Adipocyte (in vitro differentiated cells): Measurements from ENCODE around the gene RNF186.
A peak's percentile ranks its signal among the peaks of the same experiment; 100 is the strongest.
"Not testable (repeated sequence)": the region's sequence is repeated elsewhere in the genome, so short reads cannot be mapped to it uniquely, and the experiment has no call there.

ENCODE experiments used
- DNase-seq: peaks from one replicate; pipeline ENCODE4 v3.0.0-alpha.2; 2015; ENCODE audit warnings: low read depth
- H3K27me3 ChIP-seq: replicated peaks from 2 replicates; pipeline ENCODE4 v1.7.0; 2013; ENCODE audit warnings: mild to moderate bottlenecking, low read length, moderate library complexity; ENCODE audit not compliant: control insufficient read depth, insufficient read depth
- H3K36me3 ChIP-seq: 2 replicates; pipeline ENCODE4 v1.7.0; 2013; ENCODE audit warnings: low read length, mild to moderate bottlenecking, moderate library complexity; ENCODE audit not compliant: control insufficient read depth, insufficient read depth, severe bottlenecking
- H3K4me1 ChIP-seq: 2 replicates; pipeline ENCODE4 v1.7.0; 2013; ENCODE audit warnings: mild to moderate bottlenecking, low read length, moderate library complexity; ENCODE audit not compliant: control insufficient read depth, insufficient read depth
- H3K4me3 ChIP-seq: 2 replicates; pipeline ENCODE4 v1.7.0; 2013; ENCODE audit warnings: mild to moderate bottlenecking, low read length, moderate library complexity
- H3K9ac ChIP-seq: 2 replicates; pipeline ENCODE4 v1.7.0; 2013; ENCODE audit warnings: mild to moderate bottlenecking, low read length, moderate library complexity
- H3K9me3 ChIP-seq: 2 replicates; pipeline ENCODE4 v1.7.0; 2013; ENCODE audit warnings: mild to moderate bottlenecking, low read length, moderate library complexity; ENCODE audit not compliant: control insufficient read depth

Gene RNF186

DNA sequence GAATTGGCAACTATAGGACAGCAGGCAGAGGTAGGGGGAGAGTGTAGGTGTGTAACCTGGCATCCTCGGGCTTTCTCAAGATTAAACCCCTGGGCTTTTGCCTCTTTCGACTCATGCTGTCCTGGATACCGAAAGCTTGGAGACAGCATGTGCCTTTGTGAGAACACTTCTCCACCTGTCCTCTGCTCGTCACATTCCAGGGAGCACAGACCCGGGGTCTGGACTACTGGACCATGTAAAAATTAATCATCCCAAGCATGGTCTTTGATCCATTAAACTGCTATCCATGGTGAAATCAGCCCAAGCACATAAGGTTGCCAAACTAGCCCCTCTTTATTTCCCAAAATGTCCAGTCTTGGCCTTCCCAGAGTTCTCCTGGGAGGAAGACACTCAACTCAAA is 9.0 kb upstream of the RNF186 start:
- Histone ChIP-seq H3K9ac (no peak overlapping the region), H3K36me3 (no peaks in the 10 kb centered on the region), H3K9me3 (no peaks in the 10 kb centered on the region), H3K27me3 (peaks cover 3% of the 10 kb centered on the region), H3K4me1 (peaks cover 7% of the 10 kb centered on the region), H3K4me3 (no peak overlapping the region)
- no peak for DNase-seq

DNA sequence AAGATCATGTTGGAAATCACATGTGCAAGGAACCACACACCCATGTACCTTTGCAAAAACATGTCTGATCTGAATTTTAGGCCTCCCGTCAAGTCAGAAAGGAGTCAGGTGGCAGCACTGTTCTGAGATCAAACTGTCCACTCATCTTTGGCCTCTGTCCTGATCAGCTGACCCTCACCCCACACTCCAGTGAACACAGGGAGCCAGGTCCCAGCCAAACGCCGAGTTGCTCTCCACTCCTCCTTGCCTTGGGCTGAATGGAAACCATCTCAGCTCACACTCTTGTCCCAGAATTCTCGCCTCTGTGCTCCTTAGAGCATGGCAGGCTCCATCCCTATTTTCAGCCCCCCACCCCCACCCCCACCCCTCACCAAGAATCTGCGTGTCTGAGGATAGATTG is 4.6 kb upstream of the RNF186 start:
- Histone ChIP-seq H3K4me1 (peaks cover 26% of the 10 kb centered on the region), H3K27me3 (peaks cover 3% of the 10 kb centered on the region), H3K9ac (no peak overlapping the region), H3K4me3 (no peak overlapping the region), H3K36me3 (no peaks in the 10 kb centered on the region), H3K9me3 (no peaks in the 10 kb centered on the region)
- DNase-seq = no peak

DNA sequence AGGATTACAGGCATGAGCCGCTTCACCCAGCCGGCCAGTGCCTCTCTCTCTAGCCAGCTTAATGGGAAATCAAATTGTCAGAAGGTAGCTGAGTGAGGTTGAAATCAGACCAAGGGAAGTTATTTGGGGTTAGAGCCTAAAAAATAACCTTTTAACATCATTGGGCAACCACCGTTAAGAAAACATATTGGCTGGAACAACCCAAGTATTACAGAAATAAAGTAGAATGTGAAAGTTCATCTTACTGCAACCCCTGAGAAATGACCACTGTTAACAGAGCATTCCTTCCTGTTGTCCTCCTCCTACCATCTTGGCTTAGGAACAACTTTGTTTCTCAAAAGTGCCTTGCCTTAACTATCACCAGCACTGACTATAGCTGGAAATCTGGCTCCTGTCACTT is 3.2 kb upstream of the RNF186 start:
- Histone ChIP-seq H3K4me1 (peaks cover 26% of the 10 kb centered on the region), H3K9me3 (no peaks in the 10 kb centered on the region), H3K27me3 (peaks cover 3% of the 10 kb centered on the region), H3K9ac (peak overlapping the region; percentile 55), H3K4me3 (no peak overlapping the region), H3K36me3 (no peaks in the 10 kb centered on the region)
- DNase-seq = no peak

DNA sequence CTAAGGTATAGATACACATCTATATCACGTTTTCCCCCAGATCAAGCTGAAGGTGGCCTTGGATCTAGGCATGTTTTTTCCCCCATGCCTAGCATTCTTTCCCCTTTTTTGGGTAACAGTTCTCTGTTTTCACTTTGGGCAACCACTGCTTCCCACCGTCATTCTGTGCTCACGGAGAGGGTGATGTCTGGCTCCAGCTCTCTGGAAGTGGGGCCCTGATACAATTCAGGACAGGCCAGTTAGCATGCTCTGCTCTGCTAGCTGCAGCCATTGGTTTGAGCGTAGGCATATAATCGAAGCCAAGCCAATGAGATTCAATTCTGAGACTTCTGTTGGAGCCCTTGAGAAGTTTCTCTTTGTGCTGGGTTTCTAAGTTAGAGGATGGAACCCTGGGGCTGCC is 2.1 kb upstream of the RNF186 start:
- Histone ChIP-seq H3K4me3 (no peak overlapping the region), H3K9ac (no peak overlapping the region), H3K36me3 (no peaks in the 10 kb centered on the region), H3K9me3 (no peaks in the 10 kb centered on the region), H3K4me1 (peaks cover 30% of the 10 kb centered on the region), H3K27me3 (no peaks in the 10 kb centered on the region)
- DNase-seq = no peak

DNA sequence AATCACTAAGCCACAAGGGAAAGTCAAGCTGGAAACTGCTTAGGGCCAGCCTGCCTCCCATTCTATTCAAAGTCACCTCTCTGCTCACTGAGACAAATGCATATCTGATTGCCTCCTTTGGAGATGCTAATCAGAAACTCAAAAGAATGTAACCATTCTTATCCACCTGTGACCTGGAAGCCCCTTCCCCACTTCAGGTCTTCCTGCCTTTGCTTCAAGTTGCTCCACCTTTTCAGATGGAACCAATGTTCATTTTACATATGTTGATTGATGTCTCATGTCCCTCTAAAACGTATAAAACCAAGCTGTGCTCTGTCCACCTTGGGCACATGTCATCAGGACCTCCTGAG is 1.6 kb upstream of the RNF186 start:
- not testable (repeated sequence) for H3K36me3 ChIP-seq, DNase-seq, H3K27me3 ChIP-seq, H3K9ac ChIP-seq, H3K4me3 ChIP-seq, H3K9me3 ChIP-seq
- H3K4me1 ChIP-seq = peaks cover 30% of the 10 kb centered on the region

DNA sequence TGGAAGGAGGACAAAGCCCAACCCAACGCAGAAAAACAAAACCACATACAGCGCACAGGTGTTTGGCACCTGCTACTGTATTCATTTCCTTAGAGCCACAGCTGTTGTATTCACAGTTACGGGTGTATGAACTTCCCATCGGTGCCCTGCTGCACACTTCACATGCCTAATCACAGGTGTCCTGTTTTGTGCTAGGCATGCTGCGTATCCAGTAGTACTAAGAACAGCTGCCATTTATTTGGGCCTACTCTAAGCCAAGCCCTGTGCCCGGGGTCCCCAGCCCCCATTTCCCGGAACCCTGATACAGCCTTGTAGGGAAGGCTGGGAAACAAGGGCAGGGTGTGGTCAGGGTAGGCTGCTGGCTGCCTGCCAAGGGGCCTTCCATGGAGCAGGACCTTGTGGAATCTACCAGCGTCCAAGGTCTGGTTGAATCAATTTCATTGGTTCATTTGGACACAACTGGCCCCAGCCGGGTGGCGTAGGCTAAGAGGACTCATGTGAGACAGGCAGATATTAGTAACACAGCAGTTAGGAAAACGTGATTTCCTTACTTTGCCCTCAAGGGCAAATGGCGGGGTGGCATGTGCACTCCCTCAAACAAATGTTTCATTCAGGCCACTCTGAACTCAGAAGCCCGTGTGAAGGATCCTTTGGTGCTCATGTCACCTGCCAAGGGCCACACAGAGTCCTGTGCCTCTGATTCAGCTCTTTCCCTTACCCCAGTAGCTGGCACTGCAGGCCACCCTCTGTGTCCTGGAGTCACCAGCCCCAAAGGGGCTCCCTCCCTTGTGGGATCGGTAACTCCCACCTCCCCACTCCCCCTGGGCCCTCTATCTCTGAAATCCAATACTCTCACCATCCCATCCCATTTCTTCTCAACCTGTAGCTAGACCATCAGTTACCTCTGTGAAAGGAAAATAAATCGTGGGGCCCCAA is 986 bp upstream of the RNF186 start:
- H3K4me1 ChIP-seq = peaks cover 30% of the 10 kb centered on the region
- no peak overlapping the region for H3K4me3 ChIP-seq
- no peaks in the 10 kb centered on the region for H3K36me3 ChIP-seq
- no peaks in the 10 kb centered on the region for H3K9me3 ChIP-seq
- H3K27me3 ChIP-seq = no peaks in the 10 kb centered on the region
- H3K9ac ChIP-seq = no peak overlapping the region
- DNase-seq = no peak

DNA sequence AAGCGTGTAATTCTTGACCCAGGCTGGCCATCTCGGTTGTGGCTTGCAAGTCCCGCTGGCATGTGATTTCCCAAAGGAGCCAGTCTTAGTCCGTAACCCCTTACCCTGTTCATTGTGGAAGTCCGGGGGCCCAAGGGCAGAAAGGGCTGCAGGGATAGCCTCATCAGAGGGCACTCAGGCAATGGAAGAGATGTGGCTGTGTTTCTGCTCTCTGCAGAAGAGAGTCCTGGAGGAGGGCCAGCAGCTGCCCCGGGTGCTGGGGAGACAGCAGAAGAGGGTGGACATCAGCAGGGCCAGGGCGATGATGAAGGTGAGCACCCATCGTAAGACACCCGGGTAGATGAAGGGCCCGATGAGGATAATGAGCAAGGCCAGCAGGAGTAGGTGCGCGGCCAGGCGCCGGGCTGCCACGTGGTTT is 830 bp downstream of the RNF186 start:
- Histone ChIP-seq H3K4me3 (no peak overlapping the region), H3K9me3 (peaks cover under 1% of the 10 kb centered on the region), H3K4me1 (peaks cover 25% of the 10 kb centered on the region), H3K36me3 (no peaks in the 10 kb centered on the region), H3K9ac (no peak overlapping the region), H3K27me3 (no peaks in the 10 kb centered on the region)
- no peak for DNase-seq

DNA sequence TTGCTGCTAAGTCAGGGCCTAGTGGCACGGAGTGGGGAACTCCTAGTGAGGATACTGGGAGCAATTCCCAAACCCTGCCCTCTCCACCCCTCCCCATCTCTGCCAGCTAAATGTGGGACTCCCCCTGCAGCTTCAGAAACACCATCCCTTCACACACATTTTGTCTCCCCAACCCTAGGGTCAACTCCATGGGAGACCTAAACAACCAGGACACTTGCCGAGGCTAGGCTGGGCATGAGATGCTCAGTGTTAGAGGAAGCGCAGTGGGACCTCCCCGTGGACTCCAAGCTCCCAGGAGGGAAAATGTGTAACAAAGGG is 1.5 kb downstream of the RNF186 start:
- Histone ChIP-seq H3K9me3 (peaks cover 4% of the 10 kb centered on the region), H3K4me1 (peaks cover 18% of the 10 kb centered on the region), H3K36me3 (no peaks in the 10 kb centered on the region)

DNA sequence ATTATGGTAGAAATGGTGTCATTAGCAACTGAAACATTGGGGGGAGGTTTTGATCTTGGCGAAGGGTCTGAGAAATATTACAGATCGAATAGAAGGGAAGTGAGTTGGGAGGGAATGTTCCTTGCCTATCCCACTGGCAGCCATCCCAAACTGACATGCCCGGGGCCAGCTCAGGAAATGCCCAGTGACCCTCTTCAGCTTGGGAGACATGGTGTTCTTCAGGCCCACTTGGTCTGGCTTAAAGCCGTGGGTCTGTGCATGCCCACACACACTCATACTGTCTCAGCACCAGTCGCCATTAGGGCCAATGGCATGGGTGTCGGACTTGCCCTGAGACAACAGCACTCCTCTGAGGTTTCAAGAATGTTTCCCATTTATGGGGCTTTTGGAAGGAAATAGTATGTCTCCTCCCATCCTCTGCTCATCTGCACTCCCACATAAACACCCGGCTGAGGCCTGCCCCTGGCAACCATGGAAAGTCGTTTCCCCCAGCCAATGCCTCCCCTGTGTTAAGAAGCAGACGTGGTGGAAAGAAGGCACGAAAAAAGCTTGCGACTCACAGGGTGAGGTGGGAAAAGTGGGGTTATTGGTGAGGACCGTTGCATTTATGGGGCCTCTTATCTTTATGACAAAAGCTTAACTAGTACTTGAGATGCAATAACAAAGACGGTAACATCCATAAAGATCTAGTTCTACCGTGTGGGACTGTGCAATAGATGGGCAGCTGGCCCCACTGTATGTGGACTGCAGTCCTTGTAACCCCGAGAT is 2.0 kb downstream of the RNF186 start:
- no peak for DNase-seq
- H3K36me3 ChIP-seq = no peaks in the 10 kb centered on the region
- peaks cover 13% of the 10 kb centered on the region for H3K4me1 ChIP-seq
- no peak overlapping the region for H3K4me3 ChIP-seq
- peaks cover 4% of the 10 kb centered on the region for H3K9me3 ChIP-seq
- H3K9ac ChIP-seq = no peak overlapping the region
- H3K27me3 ChIP-seq = no peaks in the 10 kb centered on the region

More for the DNA sequence above, 1.5 kb downstream of the RNF186 start:
- Histone ChIP-seq H3K27me3 (no peaks in the 10 kb centered on the region), H3K9ac (no peak overlapping the region), H3K4me3 (no peak overlapping the region)
- DNase-seq = no peak

DNA sequence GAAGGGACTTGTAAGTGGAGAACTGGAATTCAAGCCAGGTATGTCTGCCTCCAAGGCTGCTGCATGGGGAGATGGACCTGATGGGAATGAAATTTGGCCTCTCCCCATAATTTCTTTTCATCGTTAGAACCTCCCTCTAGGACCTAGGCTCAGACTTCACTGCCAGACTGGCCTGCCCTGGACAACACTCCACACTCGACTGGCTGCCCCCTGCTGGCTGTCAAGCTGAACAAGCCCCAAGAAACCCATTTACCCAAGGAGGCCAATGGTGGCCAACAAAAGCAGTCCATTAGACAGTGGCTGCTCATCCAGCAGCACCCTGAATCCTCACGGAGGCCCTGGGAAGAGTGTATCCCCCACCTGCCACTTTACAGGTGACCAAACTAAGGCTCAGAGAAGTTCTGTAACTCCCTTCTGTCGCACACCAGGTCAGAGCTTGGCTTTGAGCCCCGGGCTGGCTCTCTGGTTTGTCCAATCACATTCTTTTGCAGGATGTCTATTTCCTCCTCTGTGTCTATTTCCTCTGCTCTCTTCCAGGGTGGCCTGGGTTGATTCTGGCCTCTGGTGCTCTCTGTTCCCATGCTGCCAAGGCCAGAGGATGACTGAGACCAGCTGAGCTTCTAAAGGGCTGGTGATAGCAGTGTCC is 3.8 kb downstream of the RNF186 start:
- peak; percentile 51 for DNase-seq
- Histone ChIP-seq H3K4me1 (peaks cover 4% of the 10 kb centered on the region), H3K9me3 (peaks cover 4% of the 10 kb centered on the region), H3K36me3 (no peaks in the 10 kb centered on the region), H3K27me3 (no peaks in the 10 kb centered on the region), H3K9ac (no peak overlapping the region), H3K4me3 (no peak overlapping the region)

DNA sequence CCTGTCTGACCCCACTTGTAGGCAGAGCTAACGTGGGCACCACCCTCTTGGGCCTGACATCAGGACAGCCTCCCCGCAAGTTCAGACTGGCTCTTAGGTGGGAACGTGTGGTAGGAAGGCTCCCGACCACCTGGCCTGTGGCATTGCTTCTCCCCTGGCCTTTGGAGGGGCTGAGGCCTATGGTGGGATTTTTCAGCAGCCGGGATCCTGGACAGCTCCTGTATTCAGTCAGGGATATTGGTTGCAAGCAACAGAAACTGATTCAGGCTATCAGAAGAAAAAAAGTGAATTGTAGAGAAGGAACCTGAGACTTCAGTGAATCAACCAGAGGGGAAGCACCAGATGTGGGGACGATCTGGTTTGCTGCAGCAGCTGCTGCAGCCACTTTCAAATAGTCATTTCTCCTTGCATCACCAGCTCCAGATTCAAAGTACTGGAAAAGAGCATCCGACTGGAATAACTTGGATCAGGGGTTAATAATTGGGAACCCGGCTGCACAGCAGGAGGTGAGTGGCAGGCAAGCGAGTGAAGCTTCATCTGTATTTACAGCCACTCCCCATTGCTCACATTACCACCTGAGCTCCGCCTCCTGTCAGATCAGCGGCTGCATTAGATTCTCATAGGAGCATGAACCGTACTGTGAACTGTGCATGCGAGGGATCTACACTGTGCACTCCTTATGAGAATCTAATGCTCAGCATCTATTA is 5.9 kb downstream of the RNF186 start:
- DNase-seq = no peak
- H3K9me3 ChIP-seq = peaks cover 4% of the 10 kb centered on the region

More for the DNA sequence above, 5.9 kb downstream of the RNF186 start:
- Histone ChIP-seq H3K36me3 (no peaks in the 10 kb centered on the region), H3K4me3 (no peak overlapping the region), H3K27me3 (no peaks in the 10 kb centered on the region), H3K4me1 (peaks cover 20% of the 10 kb centered on the region), H3K9ac (no peak overlapping the region)
